Measurements from ENCODE around the gene PASK. TPM values are rescaled to one million over a fixed set of nuclear protein-coding genes. Genes with fewer than 3 reads are reported as not detected.

Gene PASK
- polyA plus RNA-seq, 4 donors, result 14.9 to 19.8 (median 15.7) TPM

DNA sequence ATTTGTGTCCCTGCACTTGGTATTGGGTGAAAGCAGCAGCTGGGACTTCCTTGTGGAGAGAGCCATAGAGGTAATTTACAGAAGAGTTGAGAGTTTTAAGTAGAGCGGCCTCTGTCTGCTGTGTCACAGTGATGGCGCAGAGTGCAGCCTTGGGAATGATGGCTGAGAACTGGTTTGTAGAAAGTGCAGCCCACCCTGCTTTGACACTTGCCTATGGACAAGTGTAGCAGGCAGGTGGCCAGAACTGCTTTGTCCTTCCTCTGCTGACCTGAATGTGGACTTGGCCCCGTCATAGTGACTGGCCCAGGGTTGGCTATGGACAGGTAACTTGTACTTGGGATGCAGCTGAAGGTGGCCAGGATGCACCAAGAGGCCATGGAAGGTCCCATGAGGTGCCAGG, 32.9 kb upstream of the PASK start:
- DNase-seq (ENCODE audit: low read depth in 4 of 4, low spot score in 3 of 4), result no peak

DNA sequence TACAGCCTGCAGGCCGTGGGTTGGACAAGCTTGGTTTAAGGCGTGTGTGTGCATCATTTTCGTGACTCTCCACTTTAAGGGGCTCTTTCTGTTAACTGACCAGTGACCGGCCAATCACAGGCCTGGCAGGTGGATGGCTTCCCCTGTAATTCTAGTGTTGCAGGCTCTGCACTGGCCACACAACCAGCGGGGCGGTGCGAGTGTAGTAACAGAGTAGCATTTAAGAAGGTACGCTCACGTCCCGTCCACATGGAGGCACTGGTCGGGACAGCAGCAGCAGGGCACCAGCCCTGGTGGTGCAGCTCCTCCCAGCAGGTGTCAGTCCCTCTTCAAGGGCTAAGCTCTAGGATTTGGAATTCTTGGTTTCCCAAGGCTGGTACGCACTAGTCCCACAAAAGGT, 31.2 kb upstream of the PASK start:
- no peak for DNase-seq (ENCODE audit: low read depth in 4 of 4, low spot score in 3 of 4)

DNA sequence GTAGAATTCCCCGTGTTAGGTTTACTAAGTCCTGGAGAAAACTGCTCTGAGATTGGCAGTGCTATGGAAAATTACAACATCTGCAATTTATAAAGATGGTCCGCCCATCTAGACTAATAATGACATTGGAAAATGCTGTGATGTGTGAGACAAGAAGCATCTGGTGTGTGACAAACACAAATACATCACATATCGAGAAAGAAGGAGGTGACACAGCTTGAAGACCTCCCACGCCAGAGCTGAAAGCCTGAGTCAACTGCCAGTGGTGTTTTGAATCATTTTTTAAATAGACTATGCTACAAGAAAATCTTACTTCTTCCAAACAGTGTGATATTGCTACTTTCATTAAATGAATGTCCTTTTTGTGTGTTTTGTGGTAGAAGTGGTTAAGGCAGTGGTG, 30.6 kb upstream of the PASK start:
- DNase-seq (ENCODE audit: low read depth in 4 of 4, low spot score in 3 of 4), result no peak

DNA sequence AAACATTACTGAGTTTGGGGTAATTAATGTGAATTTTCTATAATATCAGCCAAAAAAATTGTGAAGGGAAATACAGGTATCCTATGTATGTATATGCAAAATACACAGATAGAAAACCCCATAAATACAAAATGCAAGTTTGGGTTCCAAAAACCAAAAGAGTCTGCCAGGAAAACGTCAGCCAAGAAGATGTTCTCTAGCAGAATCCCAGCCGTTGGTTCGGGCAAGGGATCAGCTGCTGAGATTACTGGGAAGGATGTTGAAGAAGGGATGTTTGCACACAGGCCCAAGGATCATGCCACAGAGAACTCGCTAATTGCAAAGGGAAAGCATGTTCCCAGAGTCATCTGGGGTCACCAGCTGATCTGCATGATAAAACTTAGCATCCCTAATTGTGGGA, 29.7 kb upstream of the PASK start:
- DNase-seq (ENCODE audit: low read depth in 4 of 4, low spot score in 3 of 4), result no peak

DNA sequence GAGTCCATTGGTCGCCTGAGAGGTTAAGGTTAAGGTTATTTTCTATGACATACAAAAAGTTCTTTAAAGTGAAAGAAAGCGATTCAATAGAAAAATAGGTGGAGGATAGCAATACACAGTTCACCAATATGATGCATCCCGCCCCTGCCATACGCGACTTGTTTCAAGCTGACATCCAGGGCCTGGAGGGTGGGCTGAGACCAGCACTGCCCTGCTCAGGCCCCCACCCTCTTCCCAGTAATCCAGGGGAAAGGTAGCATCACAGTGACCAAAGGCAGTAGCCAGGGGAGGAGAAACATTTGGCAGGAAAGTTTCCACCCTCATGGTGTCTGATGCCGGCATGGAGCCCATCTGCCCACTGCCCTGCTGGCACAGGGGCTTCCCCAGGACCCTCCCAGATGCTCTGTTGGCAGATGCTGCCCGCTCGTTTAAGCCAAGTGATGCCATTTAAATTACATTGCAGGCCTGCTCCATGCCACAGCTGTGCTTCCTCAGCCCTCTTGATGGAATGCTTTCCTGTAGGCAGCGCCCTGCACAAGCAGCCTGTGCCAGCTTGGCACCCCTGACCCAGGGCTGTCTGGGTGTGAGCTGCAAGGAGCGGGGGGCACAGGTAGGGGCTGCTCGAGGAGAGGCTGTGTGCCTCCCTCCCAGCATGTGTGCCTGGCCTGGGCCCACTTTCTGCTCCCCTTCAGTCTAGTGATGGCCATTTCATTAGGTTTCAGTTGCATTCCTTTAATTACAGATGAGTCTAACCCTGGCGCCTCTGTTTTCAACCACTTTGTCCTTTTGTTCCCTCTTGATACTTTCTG, 28.5 kb upstream of the PASK start:
- no peak for DNase-seq (ENCODE audit: low read depth in 4 of 4, low spot score in 3 of 4)

DNA sequence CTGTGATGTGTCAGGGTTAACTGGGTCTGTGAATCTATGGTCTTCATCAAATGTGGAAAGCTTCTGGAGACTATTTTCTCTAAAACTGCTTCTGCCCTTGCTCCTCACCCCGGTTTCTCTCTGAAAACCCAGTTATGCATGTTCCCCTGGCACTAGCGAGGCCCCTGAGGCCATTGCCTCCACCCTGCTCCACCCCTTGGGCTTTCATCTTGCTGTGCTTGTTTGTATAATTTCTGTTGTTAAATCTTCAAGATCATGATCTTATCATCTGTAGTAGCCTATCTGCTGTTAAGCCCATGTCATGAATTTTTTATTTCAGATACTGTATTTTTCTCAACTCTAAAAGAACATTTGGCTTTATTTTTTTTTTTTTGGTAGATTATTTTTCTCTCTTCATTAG, 24.3 kb upstream of the PASK start:
- DNase-seq (ENCODE audit: low read depth in 4 of 4, low spot score in 3 of 4), result no peak

DNA sequence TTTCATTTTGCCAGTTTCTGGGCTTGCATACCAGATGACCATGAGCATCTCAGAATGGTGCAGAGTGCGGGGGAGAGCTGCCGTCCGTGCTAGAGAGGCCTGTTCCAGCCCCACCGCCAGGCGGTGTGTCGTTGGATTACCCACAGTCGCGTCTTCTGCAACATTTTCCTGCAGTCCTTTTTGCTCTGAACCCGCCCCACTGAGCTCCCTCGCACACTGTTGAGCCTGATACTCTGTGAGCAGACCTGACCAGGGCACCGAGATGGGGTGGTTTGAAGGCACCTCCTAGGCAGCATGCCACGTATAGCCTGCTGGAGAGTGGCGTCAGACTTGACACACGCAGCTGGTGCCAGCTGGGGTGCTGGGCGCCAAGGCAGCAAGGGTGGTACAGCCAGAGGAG, 19.1 kb upstream of the PASK start:
- DNase-seq (ENCODE audit: low read depth in 4 of 4, low spot score in 3 of 4), result no peak

DNA sequence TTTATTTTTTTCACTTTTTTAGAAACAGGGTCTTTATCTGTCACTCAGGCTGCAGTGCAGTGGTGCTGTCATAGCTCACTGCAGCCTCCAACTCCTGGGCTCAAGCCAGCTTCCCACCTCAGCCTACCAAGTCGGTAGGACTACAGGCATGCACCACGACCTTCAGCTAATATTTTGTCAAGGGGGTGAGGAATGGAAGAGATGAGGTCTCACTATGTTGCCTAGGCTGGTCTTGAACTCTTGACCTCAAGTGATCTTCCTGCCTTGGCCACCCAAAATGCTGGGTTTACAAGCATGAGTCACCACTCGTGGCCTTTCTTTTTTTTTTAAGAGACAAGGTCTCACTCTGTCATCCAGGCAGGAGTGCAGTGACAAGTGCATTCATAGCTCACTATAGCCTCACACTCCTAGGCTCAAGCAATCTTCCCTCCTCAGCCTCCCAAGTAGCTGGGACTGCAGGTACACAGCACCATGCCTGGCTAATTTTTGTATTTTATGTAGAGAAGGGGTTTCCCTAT, 14.4 kb upstream of the PASK start:
- DNase-seq (ENCODE audit: low read depth in 4 of 4, low spot score in 3 of 4), result no peak

DNA sequence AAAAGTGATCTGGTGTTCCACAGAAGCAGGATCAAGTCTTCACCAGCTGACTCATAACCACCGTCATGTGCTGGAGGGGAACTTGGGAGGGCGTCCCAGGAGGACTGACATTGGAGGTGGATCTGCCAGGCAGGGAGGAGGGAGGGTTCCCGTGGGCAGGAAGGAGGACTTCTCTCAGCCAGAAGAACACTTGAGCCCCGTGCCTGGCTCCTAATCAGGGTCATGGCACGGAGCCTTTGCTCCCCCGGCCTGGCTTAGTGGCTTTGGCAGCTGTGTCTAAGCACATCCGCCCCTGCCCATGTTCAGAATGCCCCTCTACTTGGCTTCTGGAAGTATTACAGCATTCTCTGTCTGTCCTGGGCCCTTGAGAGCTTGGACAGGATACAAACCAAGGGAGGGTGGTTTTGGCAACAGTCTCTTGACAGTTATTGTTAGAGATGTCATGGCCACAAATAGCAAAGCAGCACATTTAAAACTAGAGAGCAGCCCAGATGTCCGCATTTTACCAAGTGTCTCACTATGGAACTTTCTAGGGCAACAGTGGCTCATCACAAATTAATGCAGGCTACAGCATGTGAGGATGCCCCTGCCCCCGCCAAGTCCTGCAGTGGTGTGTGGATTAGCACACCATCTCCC, 12.5 kb upstream of the PASK start:
- no peak for DNase-seq (ENCODE audit: low read depth in 4 of 4, low spot score in 3 of 4)

DNA sequence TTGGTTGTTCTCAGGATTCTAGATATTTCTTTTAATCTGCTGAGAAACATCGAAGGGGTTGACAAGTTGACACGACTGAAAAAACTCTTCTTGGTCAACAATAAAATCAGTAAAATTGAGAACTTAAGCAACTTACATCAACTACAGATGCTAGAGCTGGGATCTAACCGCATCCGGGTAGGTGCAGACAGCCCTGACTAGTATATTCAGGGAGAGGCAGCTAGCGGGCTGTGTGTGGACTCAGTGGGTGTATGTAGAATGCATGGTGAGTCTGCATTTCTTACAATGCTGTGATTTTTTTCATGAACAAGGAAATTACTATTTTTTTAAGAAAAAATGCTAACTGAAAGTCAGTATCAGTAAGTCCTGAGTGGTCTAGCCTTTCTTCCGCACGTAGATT, 11.0 kb upstream of the PASK start:
- DNase-seq (ENCODE audit: low read depth in 4 of 4, low spot score in 3 of 4), result no peak

DNA sequence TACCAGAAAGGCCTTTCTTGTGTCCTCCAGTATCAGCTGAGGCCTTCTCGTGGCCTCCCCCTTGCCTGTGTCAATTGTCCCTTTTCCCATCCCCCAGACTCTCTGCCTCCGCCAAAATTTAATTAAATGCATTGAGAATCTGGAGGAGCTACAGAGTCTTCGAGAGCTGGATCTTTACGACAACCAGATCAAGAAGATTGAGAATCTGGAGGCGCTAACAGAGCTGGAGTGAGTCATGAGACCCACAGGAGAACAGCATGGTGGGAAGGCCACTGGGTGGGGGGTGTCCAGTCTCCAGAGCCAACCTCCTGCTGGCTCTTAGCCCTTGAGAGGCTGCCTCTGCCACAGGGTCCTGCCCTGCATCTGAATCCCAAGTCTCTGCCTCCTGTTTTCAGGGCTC, 9.8 kb upstream of the PASK start:
- no peak for DNase-seq (ENCODE audit: low read depth in 4 of 4, low spot score in 3 of 4)

DNA sequence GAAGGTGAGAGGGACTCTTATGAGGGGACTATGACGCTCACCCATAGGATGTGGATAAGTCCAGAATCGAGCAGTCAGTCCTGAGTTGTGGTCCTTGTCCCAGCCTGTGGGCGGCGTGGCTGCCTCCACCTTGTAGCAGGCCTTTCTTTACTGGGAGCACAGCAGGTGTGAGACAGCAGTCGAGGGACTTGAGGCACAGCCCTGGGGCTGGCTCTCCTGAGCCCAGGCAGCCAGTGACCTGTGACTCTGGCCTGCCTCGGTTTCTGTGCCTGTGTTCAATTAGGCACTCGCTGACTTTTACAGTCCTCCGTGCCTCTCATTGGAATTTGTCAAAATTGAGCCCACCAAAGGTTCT, 9.3 kb upstream of the PASK start:
- DNase-seq (ENCODE audit: low read depth in 4 of 4, low spot score in 3 of 4), result no peak

DNA sequence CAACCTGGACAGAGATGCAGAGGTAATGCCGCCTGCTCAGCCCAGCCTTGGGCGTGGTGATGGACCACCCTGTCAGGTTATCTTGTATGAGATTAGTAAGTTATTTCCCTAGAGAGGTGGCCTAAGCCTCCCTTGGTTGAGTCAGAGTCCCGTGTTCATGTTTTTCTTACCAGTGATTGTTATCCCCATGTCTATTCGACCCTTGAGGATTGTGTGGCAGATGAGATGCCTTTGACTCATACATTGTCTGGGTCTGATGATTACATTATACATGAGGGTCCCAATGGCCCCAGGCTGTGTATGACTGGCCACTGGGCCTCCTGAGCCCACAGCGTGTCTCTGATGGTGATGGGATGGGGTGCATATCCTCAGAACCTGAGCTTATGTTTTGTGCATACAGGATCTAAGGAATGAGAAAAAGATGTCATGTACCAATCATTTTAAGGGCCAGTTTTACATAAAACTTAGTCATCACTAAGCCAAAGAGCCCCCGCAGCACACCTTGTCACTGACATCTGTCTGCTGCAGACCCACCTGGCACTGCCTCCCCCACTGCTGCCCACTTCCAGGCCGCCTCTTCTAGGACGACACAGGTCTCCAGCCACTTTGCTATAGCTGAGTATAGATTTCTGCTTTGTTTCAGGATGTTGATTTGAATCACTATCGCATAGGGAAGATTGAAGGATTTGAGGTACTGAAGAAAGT, 8.7 kb upstream of the PASK start:
- no peak for DNase-seq (ENCODE audit: low read depth in 4 of 4, low spot score in 3 of 4)

DNA sequence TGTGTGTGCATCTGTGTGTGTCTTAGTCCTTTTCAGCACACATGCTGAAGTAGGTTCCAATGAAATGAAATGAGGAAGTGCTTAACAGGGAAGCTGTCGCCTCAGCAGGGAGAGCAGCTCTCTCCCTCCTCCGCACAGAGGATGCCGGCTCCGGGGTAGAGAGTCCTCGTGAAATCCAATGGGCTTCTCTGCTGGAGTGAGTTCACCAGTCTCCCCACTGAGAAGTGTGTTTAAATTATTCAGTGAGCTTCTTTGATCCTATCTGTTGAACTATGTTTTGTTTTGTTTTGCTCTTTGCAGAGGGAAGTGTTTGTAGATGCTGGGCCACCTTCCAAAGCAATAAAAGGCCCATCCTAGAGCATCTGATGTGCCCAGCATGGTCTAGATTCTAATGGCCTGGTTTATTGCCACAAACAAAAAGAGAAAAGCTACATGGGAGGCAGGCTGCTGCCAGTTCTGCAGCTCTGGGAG, 7.7 kb upstream of the PASK start:
- no peak for DNase-seq (ENCODE audit: low read depth in 4 of 4, low spot score in 3 of 4)

DNA sequence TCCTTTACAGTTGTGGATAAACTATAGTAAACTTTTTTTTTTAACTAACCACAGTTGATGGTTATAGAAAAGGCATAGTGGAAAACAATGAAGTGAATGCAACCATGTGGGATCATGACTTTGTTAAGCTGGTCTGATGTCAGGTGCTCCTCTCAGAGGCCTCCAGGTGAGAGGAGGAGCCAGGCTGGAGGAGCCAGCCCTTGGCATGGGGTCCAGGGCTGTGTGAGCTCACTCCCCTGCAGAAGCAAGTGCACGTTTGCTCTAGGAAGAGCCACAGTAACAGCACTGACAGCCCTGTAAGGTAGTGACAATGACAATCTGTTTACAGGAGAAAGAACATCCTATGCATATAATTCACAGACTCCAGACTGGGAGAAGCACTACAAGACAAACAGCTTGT, 6.7 kb upstream of the PASK start:
- no peak for DNase-seq (ENCODE audit: low read depth in 4 of 4, low spot score in 3 of 4)

DNA sequence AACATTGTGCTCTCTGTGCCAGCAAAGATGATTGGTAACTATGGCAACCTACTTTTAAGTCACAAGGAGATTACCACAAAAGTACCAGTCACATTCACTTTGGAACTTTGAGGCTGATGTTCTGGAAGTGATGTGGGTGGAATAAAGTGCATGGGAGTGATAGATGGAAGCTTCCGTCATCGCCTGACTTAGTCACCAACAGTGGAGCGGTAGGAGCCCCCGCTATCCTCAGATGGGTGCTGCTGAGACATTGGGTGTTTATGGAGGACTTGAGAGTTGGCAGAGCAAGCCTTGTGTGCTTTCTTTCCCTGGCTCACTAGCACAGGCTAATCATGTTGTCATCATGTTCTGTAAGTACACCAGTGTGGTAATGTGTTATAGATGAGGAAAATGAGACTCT, 5.6 kb upstream of the PASK start:
- DNase-seq (ENCODE audit: low read depth in 4 of 4, low spot score in 3 of 4), result no peak

DNA sequence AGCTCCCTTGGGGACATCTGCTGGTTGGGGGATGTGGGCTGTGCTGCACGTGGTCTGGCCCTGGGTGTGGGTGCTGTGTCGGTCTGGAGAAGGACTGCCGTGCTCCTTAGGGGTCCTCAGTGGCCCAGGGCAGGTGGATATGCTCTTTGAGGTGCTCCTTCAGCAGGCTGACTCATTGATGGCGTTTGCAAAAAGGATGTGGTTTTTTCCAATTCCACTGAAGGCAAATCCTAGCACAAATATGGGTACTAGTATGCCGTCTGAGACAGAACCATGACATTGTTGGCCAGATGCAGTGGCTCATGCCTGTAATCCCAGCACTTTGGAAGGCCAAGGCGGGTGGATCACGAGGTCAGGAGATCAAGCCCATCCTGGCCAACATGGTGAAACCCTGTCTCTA, 4.3 kb upstream of the PASK start:
- no peak for DNase-seq (ENCODE audit: low read depth in 4 of 4, low spot score in 3 of 4)

DNA sequence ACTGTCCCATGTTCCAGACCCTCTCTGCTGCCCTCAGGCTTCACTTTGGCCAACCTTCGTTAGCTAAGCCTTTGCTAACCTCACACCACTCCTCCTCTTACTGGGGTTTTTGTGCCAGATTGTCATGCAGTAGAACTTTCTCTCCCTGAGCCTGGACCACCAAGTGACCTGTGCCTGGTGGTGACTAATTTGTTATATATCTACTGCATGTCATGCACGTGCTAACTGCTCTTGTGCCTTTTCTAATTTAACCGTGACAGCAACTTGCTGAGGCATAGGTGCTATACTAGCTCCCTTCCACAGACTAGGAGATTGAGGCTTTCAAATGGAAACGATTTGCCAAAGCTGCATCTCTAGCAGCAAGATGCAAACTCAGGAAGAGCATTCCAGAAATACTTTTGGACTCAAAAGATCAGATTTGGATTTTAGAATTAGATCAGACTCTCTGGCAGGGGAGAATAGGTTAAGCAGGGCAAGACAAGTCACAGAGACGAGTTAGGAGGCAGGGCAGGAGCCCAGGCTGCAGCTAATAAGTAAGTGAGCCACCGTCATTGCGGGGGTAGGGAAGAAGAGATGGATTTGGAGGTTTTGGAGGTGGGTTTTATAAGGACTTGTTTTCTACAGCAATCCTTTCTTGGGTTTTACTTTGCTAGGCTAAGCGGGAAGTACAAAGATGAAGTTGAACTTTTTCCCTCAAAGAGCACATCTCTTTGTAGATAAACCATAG, 2.8 kb upstream of the PASK start:
- DNase-seq (ENCODE audit: low read depth in 4 of 4, low spot score in 3 of 4), result no peak

DNA sequence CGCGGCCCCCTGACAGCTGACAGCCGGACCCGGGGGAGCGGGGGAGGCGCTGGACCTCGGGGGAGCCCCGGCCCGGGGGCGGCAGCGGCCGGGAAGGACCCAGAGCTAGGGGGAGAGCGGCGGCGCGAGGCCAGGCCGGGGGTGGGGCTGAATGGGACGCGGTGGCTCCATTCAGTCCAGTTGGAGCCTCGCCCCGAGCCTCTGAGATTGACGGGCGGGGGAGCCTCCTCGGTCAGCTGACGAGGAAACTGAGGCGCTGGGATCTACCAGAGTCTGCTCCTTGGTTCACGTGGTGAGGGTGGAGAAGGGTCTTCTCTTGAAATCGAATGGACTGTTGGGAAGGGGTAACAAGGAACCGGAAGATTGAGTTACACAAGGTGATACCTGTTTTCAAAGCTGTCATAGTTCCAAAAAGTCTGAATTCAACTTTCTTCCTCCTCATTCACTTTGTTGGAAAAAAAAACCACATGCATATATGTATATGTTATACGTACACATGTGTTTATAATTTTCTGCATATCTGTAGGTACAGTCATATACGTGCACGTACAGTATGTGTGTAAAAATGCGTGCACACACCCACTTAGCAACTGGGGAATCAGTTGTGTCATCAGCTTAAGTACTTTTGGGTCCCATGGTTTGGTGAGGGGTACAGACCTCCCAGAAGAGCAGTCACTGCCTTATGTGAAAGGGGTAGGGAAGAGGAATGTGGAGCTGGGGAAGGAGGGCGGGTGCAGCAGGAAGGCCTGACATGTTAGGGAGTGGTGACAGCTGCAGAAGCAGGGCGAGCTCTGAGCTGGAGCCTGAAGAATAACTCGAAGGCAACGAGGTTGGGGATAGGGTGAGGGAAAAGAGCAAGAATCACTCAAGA, 1.6 kb upstream of the PASK start:
- DNase-seq (ENCODE audit: low read depth in 4 of 4, low spot score in 3 of 4), result peak in 1 of 4 donors; percentile 8
